K562 (cell line): ENCODE data around the gene PITPNM3. TPM values are rescaled to one million over a fixed set of nuclear protein-coding genes. Genes with fewer than 3 reads are reported as not detected.

Experiments used
- EHMT2 ChIP-seq: fragments of 450-650 bp; IDR thresholded peaks from 2 replicates; pipeline ENCODE4 v1.6.1; 2018; ENCODE audit warnings: antibody characterized with exemption
- ESRRB ChIP-seq: fragments of 250-450 bp; sonication (Bioruptor Pico); IDR thresholded peaks from 2 replicates; pipeline ENCODE4 v1.5.0; 2020; ENCODE audit warnings: mild to moderate bottlenecking, moderate library complexity, borderline replicate concordance
- GATAD2A ChIP-seq: fragments of 450-650 bp; IDR thresholded peaks from 2 replicates; pipeline ENCODE4 v1.6.1; 2017
- HNRNPH1 ChIP-seq: fragments of 200-400 bp; formaldehyde crosslinking; optimal IDR thresholded peaks from 2 replicates; pipeline ENCODE3; 2017; ENCODE audit warnings: low read depth, mild to moderate bottlenecking, low read length, moderate library complexity
- IFI16 ChIP-seq: fragments of 250-450 bp; sonication (Bioruptor Pico); IDR thresholded peaks from 2 replicates; pipeline ENCODE4 v2.1.2; 2022; ENCODE audit warnings: mild to moderate bottlenecking, inconsistent platforms
- MIER1 ChIP-seq: fragments of 450-650 bp; IDR thresholded peaks from 2 replicates; pipeline ENCODE4 v1.6.1; 2016; ENCODE audit warnings: antibody characterized with exemption, mild to moderate bottlenecking, low read depth
- MTA2 ChIP-seq: fragments of 450-650 bp; IDR thresholded peaks from 2 replicates; pipeline ENCODE4 v1.6.1; 2016; ENCODE audit warnings: low read depth
- NCOA6 ChIP-seq: fragments of 450-650 bp; IDR thresholded peaks from 2 replicates; pipeline ENCODE4 v1.6.1; 2017; ENCODE audit warnings: mild to moderate bottlenecking
- NELFE ChIP-seq: IDR thresholded peaks from 2 replicates; pipeline ENCODE4 v1.6.1; 2011; ENCODE audit warnings: mild to moderate bottlenecking; ENCODE audit not compliant: insufficient read depth, insufficient read length
- TSC22D4 ChIP-seq: fragments of 450-650 bp; IDR thresholded peaks from 2 replicates; pipeline ENCODE4 v1.6.1; 2016; ENCODE audit warnings: missing genetic modification characterization, missing biosample characterization, control low read depth
- ZBTB7A ChIP-seq: IDR thresholded peaks from 2 replicates; pipeline ENCODE4 v1.6.1; 2011; ENCODE audit warnings: low read depth, mild to moderate bottlenecking, low read length, moderate library complexity, borderline replicate concordance; ENCODE audit not compliant: control insufficient read depth
- ZNF24 ChIP-seq: fragments of 450-650 bp; IDR thresholded peaks from 2 replicates; pipeline ENCODE4 v1.6.1; 2016
- polyA plus RNA-seq, 8 experiments: library from polyadenylated mRNA; depleted of rRNA in 4 of 8; stranded (reverse) in 5 of 8; unstranded in 3 of 8; fragments of >200 nt; fragmentation: Nextera tagmentation in 2 of 8; fragmentation: Illumina TruSeq in 1 of 8; extraction: Ambion mirVana in 2 of 8; extraction: Trizol in 1 of 8; gene quantifications; 2 replicates each; pipeline versions ENCODE4 v1.2.1 to v1.2.3, GENCODE V29; 2011 to 2014; ENCODE audit warnings: inconsistent platforms in 1 of 8, missing spikeins in 1 of 8
- total RNA-seq, 7 experiments: library from RNA; depleted of rRNA in 6 of 7; stranded (reverse); fragments of >200 nt in 6 of 7; fragmentation: Illumina TruSeq in 2 of 7; extraction: Trizol in 2 of 7; gene quantifications; 2 replicates each; pipeline versions ENCODE4 v1.2.1 to v1.2.3, GENCODE V29; 2011 to 2021; ENCODE audit warnings: low replicate concordance in 1 of 7
- TF ChIP-seq, protein P1 (sequence below), 2 experiments: fragments of 450-650 bp; formaldehyde crosslinking in 1 of 2; IDR thresholded peaks; 2 replicates each; pipeline versions ENCODE4 v1.4.0 to v1.6.1; 2014 to 2020; ENCODE audit warnings: mild to moderate bottlenecking in 2 of 2, borderline replicate concordance in 1 of 2, low read depth in 1 of 2
- TF ChIP-seq, protein P2 (sequence below): fragments of 450-650 bp; IDR thresholded peaks from 2 replicates; pipeline ENCODE4 v1.6.1; 2016; ENCODE audit warnings: antibody characterized with exemption
- TF ChIP-seq, protein P3 (sequence below): sonication (generic); formaldehyde crosslinking; IDR thresholded peaks from 2 replicates; pipeline ENCODE4 v1.4.0; 2020; ENCODE audit warnings: mild to moderate bottlenecking, missing genetic modification reagents
- TF ChIP-seq, protein P4 (sequence below): sonication (generic); formaldehyde crosslinking; IDR thresholded peaks from 2 replicates; pipeline ENCODE4 v1.8.1; 2022; ENCODE audit warnings: missing genetic modification reagents

PITPNM3 gene
- total and polyA plus RNA-seq, 9 of the 15 experiments (the other 6 are each of a cell fraction or from before 2014, with no cell fraction given): 0.14 to 0.38 (median 0.22) TPM; not detected in 2

DNA sequence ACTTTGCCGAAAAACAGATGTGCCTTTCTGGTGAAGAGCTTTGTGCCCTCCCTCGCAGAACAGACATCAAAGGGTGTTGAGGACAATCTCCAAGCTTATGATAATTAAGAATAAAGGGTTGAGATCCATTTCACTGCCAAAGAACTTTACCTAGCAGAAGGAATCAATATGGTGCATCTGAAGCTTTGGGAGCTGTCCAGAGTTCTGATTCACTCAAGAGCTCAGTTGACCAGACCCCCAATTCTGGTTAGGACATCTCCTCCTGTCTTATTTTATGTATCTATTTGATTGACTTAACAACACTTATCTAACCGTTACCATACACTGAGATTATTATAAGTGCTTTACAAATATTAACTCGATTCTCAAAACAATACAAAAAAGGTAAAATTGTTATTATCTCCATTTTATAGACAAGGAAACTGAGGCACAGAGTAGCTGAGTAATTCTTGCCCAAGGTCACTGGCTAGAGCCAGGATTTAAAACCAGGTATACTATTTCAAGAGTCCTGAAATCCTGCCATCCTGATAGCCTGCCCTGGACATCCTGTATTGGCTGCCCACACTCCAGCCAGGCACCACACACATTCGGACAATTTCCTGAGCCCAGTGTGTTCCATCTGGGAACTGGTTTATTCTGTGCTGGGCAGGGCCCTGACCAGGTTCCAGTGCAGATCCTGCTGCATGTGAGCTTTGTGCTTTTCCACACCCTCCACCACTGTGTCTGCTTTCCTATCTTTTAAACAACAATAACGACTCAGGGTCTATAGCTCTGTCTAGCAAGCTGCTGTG, 29.8 kb downstream of the PITPNM3 start (continued):
- TF ChIP-seq, protein P1, sequence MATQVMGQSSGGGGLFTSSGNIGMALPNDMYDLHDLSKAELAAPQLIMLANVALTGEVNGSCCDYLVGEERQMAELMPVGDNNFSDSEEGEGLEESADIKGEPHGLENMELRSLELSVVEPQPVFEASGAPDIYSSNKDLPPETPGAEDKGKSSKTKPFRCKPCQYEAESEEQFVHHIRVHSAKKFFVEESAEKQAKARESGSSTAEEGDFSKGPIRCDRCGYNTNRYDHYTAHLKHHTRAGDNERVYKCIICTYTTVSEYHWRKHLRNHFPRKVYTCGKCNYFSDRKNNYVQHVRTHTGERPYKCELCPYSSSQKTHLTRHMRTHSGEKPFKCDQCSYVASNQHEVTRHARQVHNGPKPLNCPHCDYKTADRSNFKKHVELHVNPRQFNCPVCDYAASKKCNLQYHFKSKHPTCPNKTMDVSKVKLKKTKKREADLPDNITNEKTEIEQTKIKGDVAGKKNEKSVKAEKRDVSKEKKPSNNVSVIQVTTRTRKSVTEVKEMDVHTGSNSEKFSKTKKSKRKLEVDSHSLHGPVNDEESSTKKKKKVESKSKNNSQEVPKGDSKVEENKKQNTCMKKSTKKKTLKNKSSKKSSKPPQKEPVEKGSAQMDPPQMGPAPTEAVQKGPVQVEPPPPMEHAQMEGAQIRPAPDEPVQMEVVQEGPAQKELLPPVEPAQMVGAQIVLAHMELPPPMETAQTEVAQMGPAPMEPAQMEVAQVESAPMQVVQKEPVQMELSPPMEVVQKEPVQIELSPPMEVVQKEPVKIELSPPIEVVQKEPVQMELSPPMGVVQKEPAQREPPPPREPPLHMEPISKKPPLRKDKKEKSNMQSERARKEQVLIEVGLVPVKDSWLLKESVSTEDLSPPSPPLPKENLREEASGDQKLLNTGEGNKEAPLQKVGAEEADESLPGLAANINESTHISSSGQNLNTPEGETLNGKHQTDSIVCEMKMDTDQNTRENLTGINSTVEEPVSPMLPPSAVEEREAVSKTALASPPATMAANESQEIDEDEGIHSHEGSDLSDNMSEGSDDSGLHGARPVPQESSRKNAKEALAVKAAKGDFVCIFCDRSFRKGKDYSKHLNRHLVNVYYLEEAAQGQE (IDR thresholded peaks at IDR 0.05; ENCODE audit: borderline replicate concordance): peak; percentile 94
- TF ChIP-seq, protein P1 (CRISPR knock-in tag; IDR thresholded peaks at IDR 0.05; ENCODE audit: low read depth): no peak
- TF ChIP-seq ESRRB (CRISPR knock-in tag) (no peak), NELFE (no peak), MIER1 (peak; percentile 84), HNRNPH1 (no peak), NCOA6 (no peak), GATAD2A (no peak), IFI16 (no peak), TSC22D4 (tag) (no peak), MTA2 (no peak), ZNF24 (no peak), EHMT2 (peak; percentile 93), ZBTB7A (no peak)
- TF ChIP-seq, protein P2, sequence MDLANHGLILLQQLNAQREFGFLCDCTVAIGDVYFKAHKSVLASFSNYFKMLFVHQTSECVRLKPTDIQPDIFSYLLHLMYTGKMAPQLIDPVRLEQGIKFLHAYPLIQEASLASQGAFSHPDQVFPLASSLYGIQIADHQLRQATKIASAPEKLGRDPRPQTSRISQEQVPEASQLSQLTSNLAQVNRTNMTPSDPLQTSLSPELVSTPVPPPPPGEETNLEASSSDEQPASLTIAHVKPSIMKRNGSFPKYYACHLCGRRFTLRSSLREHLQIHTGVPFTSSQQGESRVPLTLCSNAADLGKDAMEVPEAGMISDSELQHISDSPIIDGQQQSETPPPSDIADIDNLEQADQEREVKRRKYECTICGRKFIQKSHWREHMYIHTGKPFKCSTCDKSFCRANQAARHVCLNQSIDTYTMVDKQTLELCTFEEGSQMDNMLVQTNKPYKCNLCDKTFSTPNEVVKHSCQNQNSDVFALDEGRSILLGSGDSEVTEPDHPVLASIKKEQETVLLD: no peak
- TF ChIP-seq, protein P3, sequence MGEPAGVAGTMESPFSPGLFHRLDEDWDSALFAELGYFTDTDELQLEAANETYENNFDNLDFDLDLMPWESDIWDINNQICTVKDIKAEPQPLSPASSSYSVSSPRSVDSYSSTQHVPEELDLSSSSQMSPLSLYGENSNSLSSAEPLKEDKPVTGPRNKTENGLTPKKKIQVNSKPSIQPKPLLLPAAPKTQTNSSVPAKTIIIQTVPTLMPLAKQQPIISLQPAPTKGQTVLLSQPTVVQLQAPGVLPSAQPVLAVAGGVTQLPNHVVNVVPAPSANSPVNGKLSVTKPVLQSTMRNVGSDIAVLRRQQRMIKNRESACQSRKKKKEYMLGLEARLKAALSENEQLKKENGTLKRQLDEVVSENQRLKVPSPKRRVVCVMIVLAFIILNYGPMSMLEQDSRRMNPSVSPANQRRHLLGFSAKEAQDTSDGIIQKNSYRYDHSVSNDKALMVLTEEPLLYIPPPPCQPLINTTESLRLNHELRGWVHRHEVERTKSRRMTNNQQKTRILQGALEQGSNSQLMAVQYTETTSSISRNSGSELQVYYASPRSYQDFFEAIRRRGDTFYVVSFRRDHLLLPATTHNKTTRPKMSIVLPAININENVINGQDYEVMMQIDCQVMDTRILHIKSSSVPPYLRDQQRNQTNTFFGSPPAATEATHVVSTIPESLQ (CRISPR knock-in tag): no peak
- TF ChIP-seq, protein P4, sequence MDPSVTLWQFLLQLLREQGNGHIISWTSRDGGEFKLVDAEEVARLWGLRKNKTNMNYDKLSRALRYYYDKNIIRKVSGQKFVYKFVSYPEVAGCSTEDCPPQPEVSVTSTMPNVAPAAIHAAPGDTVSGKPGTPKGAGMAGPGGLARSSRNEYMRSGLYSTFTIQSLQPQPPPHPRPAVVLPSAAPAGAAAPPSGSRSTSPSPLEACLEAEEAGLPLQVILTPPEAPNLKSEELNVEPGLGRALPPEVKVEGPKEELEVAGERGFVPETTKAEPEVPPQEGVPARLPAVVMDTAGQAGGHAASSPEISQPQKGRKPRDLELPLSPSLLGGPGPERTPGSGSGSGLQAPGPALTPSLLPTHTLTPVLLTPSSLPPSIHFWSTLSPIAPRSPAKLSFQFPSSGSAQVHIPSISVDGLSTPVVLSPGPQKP (CRISPR knock-in tag): no peak
